HG03520 (cell line): ENCODE data around the gene PCED1B.

Source experiments
- ATAC-seq: cut with Tn5 transposase; IDR thresholded peaks from one replicate; pipeline ENCODE4 v1.9.1; 2021; ENCODE audit warnings: mild to moderate bottlenecking, moderate library complexity; ENCODE audit not compliant: unreplicated experiment

Gene PCED1B

GRCh38 chr12:47067771-47068431 is 11.5 kb upstream of the PCED1B start:
- no peak for ATAC-seq

- ATAC-seq, result no peak
Measured at GRCh38 chr12:47068539-47068938, 10.9 kb upstream of the PCED1B start.

DNA sequence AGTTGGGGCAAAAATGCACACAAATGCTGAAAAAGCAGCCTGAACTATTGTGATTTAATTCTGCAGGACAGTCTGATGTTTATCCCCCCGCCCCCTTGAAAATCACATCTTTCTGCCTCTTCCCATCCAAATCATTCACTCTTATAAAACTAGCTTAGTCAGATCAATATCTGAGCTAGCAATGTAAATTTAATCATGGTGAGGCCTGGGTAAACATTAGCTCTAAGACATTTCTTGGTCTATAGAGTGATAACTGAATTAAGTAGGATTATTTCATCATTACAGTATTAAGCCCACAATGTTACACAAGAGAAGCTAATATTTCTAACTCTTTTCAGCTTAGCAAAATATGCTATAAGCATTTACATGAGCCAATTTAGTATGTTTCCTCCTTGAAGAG is 9.1 kb upstream of the PCED1B start:
- ATAC-seq, result no peak

DNA sequence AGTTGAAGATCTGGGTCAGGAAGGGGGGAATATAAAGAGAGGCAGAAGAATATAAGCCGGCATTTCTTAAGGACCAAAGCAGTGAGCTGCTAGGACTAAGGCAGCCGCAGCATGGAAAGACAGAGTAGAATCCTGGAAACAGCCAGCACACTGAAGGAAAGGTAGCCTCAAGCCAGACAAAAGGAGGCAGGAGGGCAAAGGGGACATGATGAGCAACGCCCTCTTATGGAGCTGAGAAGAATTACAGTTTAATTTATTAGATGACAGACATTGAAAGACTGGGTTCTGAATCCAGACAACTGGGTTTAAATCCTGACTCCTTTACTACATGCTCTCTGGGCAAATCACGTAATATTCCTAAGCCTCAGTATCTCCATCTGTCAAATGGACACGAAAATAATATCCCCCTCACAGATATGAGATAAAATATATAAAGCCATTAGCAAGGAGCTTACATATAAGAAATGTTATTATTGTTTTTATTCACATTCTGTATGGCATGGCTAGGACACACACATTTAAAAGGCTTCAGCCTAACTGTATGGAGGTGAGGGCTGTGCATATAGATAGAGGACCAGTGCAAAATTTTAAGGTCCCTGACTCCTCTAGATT is 8.1 kb upstream of the PCED1B start:
- ATAC-seq, result no peak

DNA sequence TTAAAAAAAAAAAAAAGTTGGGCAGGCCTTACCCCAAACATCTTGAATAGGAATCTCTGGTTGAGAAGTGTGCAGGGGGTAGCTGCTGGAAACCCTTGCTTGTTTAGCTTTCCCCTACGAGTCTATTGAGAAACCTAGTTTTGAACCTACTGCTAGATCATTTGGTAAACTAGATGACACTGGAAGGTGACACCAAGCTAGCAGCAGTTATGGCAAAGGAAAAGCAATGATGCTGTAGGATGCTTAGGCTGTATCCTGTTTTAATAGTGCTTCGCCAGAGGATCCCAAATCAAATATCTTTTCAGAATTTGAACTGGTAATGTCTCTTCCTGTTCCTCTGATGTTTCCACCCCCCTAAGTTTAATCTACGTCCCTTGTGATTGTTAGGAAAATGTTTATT is 5.5 kb upstream of the PCED1B start:
- no peak for ATAC-seq

DNA sequence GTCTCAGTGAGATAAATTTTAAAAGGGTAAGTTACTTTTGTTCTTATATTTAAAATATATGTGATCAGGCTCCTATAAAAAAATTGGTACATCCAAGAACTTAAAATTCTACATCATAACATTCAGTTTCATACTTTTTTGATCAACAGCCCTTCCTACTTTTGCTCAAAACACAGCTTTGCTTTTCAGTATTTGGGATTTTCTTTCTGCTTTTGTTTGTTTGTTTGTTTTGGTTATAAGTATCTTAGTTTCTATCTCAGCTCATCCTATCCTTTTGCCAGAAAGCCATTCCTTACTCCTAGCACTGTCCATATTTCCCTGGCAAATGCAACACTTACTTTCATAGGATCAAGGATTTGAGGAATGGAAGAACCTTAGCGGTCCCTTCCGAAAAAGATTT is 4.7 kb upstream of the PCED1B start:
- ATAC-seq, result no peak

GRCh38 chr12:47075192-47076084 is 4.0 kb upstream of the PCED1B start:
- no peak for ATAC-seq

DNA sequence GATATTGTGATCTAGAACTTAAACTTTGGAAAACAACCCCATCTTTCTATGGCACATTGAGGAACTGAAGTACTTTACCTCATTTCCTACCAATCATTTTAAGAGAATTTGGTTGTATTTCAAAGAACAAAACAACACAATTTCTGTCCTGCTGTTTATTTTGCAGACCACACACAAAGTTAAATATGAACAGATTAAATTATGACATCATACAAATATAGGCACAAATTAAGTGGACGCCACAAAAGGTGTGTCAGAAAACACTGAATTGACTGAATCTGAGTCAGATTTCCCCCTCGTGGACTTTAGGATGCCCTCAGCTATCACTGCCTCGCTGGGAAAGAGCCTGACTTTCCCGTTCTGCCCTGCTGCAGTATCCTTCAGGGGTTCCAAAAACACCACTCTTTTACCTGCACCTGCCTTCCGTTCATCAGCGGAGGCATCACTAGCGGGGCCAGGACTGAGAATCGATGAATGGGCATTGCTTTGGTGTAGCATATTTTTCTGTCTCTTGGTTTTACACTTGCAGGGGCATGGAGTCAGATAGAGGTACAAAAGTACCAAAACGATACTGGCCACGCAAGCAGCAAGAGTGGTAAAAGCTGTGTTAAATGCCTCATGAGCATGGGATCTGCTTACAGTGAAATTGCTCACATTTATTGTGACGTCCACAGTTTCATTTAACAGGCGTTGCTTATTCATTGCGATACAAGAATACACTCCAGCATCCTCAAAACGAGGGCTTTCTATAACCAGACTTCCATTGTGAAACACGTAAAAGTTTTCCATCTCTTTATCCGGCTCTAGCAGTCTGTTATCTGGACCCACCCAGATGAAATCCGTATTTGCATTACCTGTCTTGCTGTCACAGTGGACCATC is 2.0 kb upstream of the PCED1B start:
- no peak for ATAC-seq

DNA sequence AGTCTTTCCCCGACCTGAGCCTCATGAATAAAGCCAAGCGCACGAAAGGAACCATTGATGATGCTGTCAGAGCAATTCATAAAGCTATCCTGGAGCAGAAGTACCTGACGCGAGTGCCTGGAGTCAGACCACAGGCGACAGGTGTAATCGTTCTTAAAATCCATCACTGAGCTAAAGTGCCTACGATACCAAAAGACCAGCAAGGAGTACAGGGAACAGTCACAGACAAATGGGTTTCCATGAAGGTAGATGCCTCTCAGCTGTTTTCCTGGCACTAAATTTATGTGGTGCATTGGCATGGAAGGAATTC is 1.4 kb upstream of the PCED1B start:
- no peak for ATAC-seq

- no peak for ATAC-seq
Measured at GRCh38 chr12:47078733-47079467, 521 bp upstream of the PCED1B start.

- ATAC-seq, result peak; percentile 11
Measured at GRCh38 chr12:47079981-47080724, 732 bp downstream of the PCED1B start.

DNA sequence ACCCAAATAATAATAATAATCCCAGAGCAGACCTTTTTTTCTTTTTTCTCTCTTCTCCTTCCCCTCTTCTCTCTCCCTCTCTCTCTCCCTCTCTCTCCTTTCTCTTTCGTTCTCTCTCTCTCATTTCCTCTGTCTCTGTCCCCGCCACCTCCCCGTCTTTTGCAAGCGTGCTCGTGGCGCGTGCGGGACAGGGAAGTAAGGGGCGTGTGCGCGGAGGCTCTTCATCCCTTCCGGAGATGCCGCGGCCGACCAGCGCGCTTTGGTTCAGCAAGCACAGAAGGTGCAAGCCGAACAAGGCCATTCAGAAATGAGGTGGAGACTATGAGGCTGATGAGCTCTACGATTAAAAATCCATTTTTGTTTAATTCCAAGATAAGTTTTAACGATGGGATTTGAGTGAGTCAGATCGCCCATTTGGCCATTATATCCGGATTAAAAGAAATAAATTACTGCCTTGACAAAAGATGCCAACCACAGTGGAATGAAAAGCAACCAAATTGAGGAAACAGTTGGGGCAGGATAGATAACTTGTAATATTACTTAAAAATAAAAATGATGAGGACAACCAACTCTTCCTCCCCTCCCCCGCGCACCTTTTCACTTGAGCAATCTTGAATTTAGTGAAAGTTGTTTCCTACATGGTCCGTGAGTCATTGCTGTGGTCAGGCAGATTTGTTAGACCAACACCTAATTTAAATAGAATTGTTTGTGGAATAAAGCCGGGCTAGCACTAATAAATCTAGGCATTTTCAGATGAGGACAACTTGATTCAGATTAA is 1.5 kb downstream of the PCED1B start:
- ATAC-seq, result no peak

DNA sequence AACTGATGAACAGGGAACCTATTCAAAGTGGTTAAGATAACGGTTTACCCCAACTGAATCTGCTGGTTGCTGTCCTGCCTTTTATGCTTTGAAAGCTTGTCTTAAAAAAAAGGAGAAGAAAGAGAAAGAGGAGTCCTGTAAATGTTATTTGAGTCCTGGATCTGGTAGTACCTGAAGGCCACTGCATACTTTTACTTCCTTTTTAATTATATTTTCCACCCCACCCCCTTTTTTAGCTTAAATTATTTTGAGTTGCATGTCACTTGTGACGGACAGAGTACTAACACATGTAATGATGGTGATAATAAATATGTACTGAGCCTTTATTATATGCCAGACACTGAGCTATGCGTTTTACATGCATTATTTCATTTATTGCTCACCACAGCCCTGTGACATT is 2.9 kb downstream of the PCED1B start:
- no peak for ATAC-seq

DNA sequence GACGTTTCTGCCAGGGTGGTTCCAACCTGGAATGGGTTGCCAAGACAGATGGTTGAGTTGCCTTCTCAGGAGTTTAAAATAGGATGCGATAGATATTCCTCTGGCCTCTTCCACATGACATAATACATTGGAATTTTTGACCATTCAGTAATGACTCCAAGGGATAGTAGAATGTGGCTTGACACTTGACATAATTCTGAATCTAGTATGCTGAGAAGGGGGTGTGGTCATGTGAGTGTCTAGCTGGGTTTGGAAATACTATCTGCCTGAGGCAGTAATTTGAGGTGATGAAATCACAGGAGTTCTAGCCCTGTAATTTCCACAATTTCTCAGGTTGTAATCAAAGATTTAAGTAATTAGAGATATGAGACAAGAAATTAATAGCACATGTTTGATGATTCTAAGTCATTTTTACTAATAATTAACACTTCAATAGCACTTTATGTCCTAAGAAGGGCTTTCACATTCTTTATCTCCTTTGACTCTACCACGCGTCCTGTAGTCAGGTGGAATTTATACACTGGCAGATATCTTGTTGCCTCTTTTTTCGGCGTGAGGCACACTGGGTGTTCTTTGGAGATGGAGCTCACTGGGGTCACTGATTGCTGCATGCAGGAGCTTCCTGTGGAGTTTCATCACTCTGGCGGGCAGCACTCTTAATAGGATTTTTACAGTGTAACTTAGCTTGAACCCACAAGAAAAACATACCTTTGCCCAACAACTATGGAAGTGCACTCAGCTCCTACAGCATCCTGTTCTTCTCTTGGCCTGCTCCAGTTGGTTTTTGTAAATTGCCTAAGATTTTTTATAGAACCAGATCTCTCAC is 3.6 kb downstream of the PCED1B start:
- no peak for ATAC-seq

DNA sequence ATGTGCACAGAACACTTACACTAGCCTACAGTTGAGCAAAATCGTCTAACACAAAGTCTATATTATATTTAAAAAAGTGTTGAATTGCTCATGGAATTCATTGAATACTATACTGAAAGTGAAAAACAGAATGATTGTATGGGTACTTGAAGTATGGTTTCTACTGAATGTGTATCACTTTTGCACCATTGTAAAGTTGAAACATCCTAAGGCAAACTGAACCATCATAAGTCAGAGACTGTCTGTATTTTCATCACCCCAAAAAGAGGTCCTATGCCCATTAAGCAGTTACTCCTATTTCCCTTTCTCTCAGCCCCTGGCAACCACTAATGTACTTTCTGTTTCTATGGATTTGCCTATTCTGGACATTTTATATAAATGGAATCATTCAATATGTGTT is 4.8 kb downstream of the PCED1B start:
- ATAC-seq, result no peak

DNA sequence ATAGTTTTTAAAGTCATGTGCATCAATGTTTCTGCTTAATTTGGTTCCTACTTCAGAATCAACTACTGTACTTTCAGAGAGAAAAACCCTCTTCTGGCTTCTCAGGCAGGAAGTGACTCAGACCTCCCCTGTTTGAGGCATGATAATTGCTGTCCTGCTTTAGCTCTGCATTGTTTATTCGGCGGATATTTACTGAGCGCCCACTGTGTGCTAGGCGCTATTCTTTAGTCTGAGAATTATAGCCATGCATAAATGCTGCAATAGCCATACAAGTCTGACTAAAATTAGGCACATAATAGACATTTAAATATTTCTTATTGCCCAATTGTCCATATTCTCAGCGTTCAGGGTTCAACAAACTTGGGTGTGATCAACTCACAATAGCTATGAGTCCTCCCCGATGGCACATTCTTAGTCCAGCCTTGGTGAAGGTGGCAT is 6.4 kb downstream of the PCED1B start:
- ATAC-seq, result no peak

GRCh38 chr12:47087088-47087688 is 7.8 kb downstream of the PCED1B start:
- no peak for ATAC-seq
